ENCODE data around the gene TACC3. TPM values are rescaled to one million over a fixed set of nuclear protein-coding genes. Genes with fewer than 3 reads are reported as not detected.

The TACC3 gene
- total RNA-seq, 4 donors from 2014 or later, result 8.6 to 15.0 (median 11.9) TPM

DNA sequence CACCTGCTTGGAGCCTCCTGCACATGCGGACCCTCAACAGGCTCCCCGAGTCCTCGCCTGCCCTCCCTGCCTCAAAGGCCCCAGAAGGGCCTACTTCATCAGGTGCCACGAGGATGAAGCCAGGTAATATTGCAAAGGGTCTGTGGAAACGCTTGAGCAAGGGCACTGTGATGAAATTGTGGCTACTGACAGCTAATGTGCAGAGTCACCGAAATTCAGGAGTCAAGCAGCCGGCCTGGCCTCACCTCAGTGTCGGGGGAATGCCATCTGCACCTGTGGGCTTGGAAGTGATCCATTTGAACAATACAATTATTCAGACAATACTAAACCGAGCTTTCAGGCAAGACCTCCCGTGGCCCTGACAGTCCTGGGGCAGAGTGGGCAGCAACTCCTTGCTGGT, 68.7 kb downstream of the TACC3 start:
- no peak for DNase-seq (ENCODE audit: low spot score in 2 of 2)

DNA sequence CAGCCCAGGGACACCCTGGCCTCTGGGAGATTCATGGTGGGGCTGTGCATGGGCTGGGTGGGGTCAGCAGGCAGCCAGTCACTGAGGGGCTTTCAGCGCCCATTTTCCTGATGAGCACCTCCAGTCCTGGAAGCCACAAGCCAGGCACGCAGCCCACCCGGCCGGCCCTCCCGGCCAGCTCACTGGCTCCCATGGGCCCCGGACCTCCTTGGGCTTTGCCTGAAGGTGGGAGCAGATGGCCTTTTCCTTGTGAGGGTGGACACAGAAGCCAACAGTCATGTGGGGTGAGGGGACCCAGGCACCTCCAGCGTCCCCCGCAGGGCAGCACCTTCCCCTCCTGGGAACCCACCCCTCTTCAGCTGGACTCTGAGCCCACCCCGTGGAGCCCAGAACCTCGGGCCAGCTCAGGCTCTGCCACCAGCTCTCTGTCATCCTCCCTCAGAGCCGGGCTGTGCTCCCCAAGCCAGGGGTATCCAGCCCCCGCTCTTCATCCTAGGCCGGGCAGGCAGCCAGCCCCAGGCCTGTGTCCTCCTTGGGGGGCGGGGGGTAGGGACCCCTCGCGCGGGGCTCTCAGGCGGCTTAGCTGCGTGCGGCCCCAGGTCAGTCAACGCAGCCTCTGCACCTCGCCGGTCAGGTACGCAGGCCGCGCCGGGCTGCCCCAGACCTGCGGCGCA, 71.0 kb downstream of the TACC3 start:
- Histone ChIP-seq H3K4me3 (peak overlapping the region in 1 of 4 donors; percentile 61), H3K27me3 (peaks cover 0 to 39% of the 10 kb centered on the region in 2 donors), H3K4me1 (peaks cover 0 to 34% (median 9%) of the 10 kb centered on the region in 4 donors), H3K9me3 (no peaks in the 10 kb centered on the region), H3K27ac (no peak overlapping the region), H3K36me3 (no peaks in the 10 kb centered on the region)
- TF ChIP-seq POLR2A (IDR thresholded peaks at IDR 0.05), result no peak
- TF ChIP-seq, protein P1, sequence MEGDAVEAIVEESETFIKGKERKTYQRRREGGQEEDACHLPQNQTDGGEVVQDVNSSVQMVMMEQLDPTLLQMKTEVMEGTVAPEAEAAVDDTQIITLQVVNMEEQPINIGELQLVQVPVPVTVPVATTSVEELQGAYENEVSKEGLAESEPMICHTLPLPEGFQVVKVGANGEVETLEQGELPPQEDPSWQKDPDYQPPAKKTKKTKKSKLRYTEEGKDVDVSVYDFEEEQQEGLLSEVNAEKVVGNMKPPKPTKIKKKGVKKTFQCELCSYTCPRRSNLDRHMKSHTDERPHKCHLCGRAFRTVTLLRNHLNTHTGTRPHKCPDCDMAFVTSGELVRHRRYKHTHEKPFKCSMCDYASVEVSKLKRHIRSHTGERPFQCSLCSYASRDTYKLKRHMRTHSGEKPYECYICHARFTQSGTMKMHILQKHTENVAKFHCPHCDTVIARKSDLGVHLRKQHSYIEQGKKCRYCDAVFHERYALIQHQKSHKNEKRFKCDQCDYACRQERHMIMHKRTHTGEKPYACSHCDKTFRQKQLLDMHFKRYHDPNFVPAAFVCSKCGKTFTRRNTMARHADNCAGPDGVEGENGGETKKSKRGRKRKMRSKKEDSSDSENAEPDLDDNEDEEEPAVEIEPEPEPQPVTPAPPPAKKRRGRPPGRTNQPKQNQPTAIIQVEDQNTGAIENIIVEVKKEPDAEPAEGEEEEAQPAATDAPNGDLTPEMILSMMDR (IDR thresholded peaks at IDR 0.05), result no peak
- no peak for TF ChIP-seq EP300 (IDR thresholded peaks at IDR 0.05)
- no peak for DNase-seq (ENCODE audit: low spot score in 2 of 2)
- 46 to 50% methylated on average over 9 to 19 of the region's 29 CpGs for WGBS, 2 donors

More for the DNA sequence above, 68.7 kb downstream of the TACC3 start:
- TF ChIP-seq, protein P1 (IDR thresholded peaks at IDR 0.05), result no peak
- TF ChIP-seq EP300 (IDR thresholded peaks at IDR 0.05) (no peak), POLR2A (IDR thresholded peaks at IDR 0.05) (no peak)
- Histone ChIP-seq H3K27ac (no peak overlapping the region), H3K9me3 (no peaks in the 10 kb centered on the region), H3K4me1 (peaks cover 0 to 37% (median 6%) of the 10 kb centered on the region in 4 donors), H3K4me3 (no peak overlapping the region), H3K27me3 (peaks cover 0 to 16% of the 10 kb centered on the region in 2 donors), H3K36me3 (no peaks in the 10 kb centered on the region)
- WGBS, 2 donors, result 93% methylated on average over 9 to 10 of the region's 10 CpGs

DNA sequence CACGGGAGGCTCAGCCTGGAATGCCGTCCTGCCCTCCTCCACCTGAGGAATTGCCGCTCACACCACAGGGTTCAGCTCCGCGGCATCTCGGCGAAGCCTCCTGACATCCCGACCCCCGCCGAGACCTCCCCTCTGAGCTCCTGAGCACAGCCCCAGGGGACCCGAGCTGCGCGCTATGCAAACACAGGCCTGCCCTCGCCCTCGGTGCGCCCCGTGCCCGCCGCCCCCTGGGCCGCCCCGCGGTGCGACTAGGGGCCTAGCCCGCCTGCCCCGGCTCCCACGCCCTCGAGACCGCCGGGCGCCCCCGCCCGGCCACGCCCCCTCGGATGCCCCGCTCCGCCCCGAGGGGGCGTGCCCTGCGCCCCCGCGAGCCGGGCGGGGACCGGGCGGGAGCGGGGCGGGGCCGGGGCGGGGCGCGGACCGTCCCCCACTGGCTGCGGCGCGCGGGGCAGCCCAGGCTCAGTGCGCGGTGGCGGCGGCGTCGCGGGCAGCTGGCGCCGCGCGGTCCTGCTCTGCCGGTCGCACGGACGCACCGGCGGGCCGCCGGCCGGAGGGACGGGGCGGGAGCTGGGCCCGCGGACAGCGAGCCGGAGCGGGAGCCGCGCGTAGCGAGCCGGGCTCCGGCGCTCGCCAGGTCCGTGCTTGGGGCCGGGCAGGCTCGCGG, 71.6 kb downstream of the TACC3 start, which contains the start of gene FGFR3:
FGFR3 (plus strand) TSS at position 462 of the 664 bp plus-strand sequence. CDS start 642 bp downstream, outside the sequence.
- peak within 1 kb of the TSS; percentile 15 to 61 (median 40) for H3K4me3 ChIP-seq
- no peaks in the 10 kb centered on the region for H3K9me3 ChIP-seq
- peaks cover 0 to 46% of the 10 kb centered on the region in 2 donors for H3K27me3 ChIP-seq
- peak within 1 kb of the TSS in 1 of 4 donors; percentile 65 for H3K27ac ChIP-seq
- no peaks in the 10 kb centered on the region for H3K36me3 ChIP-seq
- 7 to 12% methylated on average over 9 of the region's 95 CpGs for WGBS, 2 donors
- H3K4me1 ChIP-seq, result peaks cover 0 to 28% (median 9%) of the 10 kb centered on the region in 4 donors
- DNase-seq (ENCODE audit: low spot score in 2 of 2), result no peak
- TF ChIP-seq EP300 (IDR thresholded peaks at IDR 0.05) (no peak), POLR2A (IDR thresholded peaks at IDR 0.05) (peak in 1 of 2 donors; percentile 34)
- TF ChIP-seq, protein P1 (IDR thresholded peaks at IDR 0.05), result no peak

DNA sequence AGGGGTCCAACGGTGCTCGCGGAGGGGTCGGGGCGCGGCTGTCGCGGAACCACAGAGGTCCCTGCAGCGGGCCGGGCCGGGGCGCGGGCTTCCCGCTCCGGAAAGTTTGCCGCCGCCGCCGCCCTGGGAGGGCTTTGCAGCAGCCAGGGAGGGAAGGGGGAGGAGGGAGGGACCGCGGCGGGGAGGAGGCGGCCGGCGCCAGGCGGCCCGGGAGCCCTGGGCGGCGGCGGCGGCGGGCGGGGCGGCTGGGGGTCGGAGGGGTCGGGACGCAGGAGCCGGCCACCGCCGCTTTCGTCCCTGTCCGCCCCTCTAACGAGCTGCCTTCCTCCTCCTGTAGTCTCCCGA, 72.1 kb downstream of the TACC3 start:
- WGBS, 2 donors, result 0 to 1% methylated on average over 6 to 22 of the region's 44 CpGs
- Histone ChIP-seq H3K27me3 (peaks cover 0 to 47% of the 10 kb centered on the region in 2 donors), H3K4me3 (peak overlapping the region in 3 of 4 donors; percentile 35 to 61 (median 42)), H3K9me3 (no peaks in the 10 kb centered on the region), H3K27ac (no peak overlapping the region), H3K36me3 (no peaks in the 10 kb centered on the region), H3K4me1 (peaks cover 0 to 27% (median 9%) of the 10 kb centered on the region in 4 donors)
- TF ChIP-seq, protein P1 (IDR thresholded peaks at IDR 0.05), result peak in 1 of 5 experiments; percentile 17
- TF ChIP-seq EP300 (IDR thresholded peaks at IDR 0.05), result no peak
- DNase-seq (ENCODE audit: low spot score in 2 of 2), result no peak
